HEK293T (cell line): ENCODE results near the gene NFAM1.

ENCODE experiments used
- CTCF ChIA-PET: fragments of 350-600 bp; formaldehyde crosslinking; extraction: SDS; loops from one replicate; lab custom pipeline; 2021; ENCODE audit warnings: antibody characterized with exemption, inconsistent platforms; lab: Yijun Ruan, JAX
- POLR2A ChIA-PET: fragments of 350-600 bp; formaldehyde crosslinking; extraction: SDS; loops from one replicate; lab custom pipeline; 2020; ENCODE audit warnings: antibody characterized with exemption, inconsistent platforms; lab: Yijun Ruan, JAX
- DNase-seq: peaks from one replicate; pipeline ENCODE4 v3.0.0; 2012; ENCODE audit warnings: mixed read lengths; ENCODE audit errors: extremely low spot score
- ARNT ChIP-seq: fragments of 450-650 bp; IDR thresholded peaks from 2 replicates; pipeline ENCODE4 v1.6.1; 2017; ENCODE audit warnings: mild to moderate bottlenecking
- BHLHE40 ChIP-seq: fragments of 450-650 bp; IDR thresholded peaks from 2 replicates; pipeline ENCODE4 v1.6.1; 2016; ENCODE audit warnings: mild to moderate bottlenecking, moderate library complexity, borderline replicate concordance
- CTBP1 ChIP-seq: fragments of 450-650 bp; IDR thresholded peaks from 2 replicates; pipeline ENCODE4 v1.6.1; 2016; ENCODE audit warnings: borderline replicate concordance
- ELF4 ChIP-seq: fragments of 450-650 bp; IDR thresholded peaks from 2 replicates; pipeline ENCODE4 v1.6.1; 2017; ENCODE audit warnings: antibody characterized with exemption
- FOXA1 ChIP-seq: fragments of 450-650 bp; IDR thresholded peaks from 2 replicates; pipeline ENCODE4 v1.6.1; 2016; ENCODE audit warnings: mild to moderate bottlenecking
- FOXK2 ChIP-seq: fragments of 450-650 bp; IDR thresholded peaks from 2 replicates; pipeline ENCODE4 v1.6.1; 2016; ENCODE audit warnings: mild to moderate bottlenecking
- FOXM1 ChIP-seq: fragments of 450-650 bp; IDR thresholded peaks from 2 replicates; pipeline ENCODE4 v1.6.1; 2017; ENCODE audit warnings: mild to moderate bottlenecking, borderline replicate concordance
- HDGF ChIP-seq: fragments of 450-650 bp; IDR thresholded peaks from 2 replicates; pipeline ENCODE4 v1.6.1; 2017; ENCODE audit warnings: antibody characterized with exemption, borderline replicate concordance
- L3MBTL2 ChIP-seq: fragments of 450-650 bp; conservative IDR thresholded peaks from 2 replicates; pipeline ENCODE4 v1.6.1; 2016; ENCODE audit warnings: mild to moderate bottlenecking
- LEF1 ChIP-seq: fragments of 450-650 bp; IDR thresholded peaks from 2 replicates; pipeline ENCODE4 v1.6.1; 2017; ENCODE audit warnings: mild to moderate bottlenecking, borderline replicate concordance
- NFRKB ChIP-seq: fragments of 450-650 bp; IDR thresholded peaks from 2 replicates; pipeline ENCODE4 v1.6.1; 2016; ENCODE audit warnings: mild to moderate bottlenecking, moderate library complexity
- SP1 ChIP-seq: fragments of 450-650 bp; IDR thresholded peaks from 2 replicates; pipeline ENCODE4 v1.6.1; 2017
- SUZ12 ChIP-seq: fragments of 450-650 bp; IDR thresholded peaks from 2 replicates; pipeline ENCODE4 v1.6.1; 2016; ENCODE audit warnings: mild to moderate bottlenecking
- TARDBP ChIP-seq: fragments of 450-650 bp; IDR thresholded peaks from 2 replicates; pipeline ENCODE4 v1.6.1; 2016
- ZNF384 ChIP-seq: fragments of 450-650 bp; IDR thresholded peaks from 2 replicates; pipeline ENCODE4 v1.6.1; 2016
- TF ChIP-seq, protein P1 (sequence below): fragments of 450-650 bp; IDR thresholded peaks from 2 replicates; pipeline ENCODE4 v1.6.1; 2016

NFAM1 gene

DNA sequence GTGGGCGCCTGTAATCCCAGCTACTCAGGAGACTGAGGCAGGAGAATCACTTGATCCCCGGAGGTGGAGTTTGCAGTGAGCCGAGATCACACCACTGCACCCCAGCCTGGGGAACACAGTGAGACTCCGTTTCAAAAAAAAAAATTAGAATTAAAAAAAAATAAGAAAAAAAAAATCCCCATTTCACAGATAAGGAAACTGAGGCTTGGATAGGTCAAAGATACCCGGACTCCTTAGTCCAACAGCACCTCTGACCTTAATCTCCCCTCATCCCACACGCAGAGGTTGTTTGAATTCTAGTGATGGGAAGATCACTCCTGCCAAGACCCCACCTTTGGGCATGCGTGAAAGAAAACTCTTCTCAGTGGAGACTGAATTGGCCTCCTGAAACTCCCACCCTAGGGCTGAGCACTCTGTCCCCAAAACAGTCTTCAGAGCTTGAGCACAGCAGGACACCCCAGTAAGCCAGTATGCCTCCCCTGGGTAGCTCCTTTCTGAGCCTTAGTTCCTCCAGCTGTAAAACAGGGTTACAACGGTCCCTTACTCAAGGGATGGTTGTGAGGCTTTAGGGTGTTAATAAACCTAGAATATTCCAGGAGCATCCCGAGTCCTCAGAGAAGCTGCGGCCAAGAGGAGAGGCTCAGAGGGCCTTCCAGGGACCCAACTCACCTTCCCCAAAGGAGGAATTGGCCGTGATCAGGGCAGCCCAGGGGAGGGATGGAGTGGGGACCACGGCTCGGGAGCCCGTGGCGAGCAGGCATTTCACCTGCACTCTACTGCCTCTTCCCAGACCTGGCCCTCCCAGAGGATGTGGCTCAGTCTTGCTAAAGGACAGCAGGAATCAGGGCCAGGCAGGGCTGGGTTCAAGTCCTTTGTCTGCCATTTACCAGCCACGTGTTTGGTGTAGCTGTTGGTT is 73.3 kb downstream of the NFAM1 start:
- POLR2A ChIA-PET = interaction anchor here (1.2 to 4.3 kb wide), 2 partner anchors 10 to 13 kb away, joined by 3 to 20 read pairs; no protein-coding TSS in a partner anchor
- no peak for DNase-seq
- TF ChIP-seq SUZ12 (no peak), NFRKB (no peak), ZNF384 (no peak), BHLHE40 (no peak), ELF4 (no peak), FOXK2 (no peak), ARNT (no peak), FOXA1 (no peak), CTBP1 (no peak), HDGF (no peak), SP1 (no peak), TARDBP (no peak)
- TF ChIP-seq, protein P1, sequence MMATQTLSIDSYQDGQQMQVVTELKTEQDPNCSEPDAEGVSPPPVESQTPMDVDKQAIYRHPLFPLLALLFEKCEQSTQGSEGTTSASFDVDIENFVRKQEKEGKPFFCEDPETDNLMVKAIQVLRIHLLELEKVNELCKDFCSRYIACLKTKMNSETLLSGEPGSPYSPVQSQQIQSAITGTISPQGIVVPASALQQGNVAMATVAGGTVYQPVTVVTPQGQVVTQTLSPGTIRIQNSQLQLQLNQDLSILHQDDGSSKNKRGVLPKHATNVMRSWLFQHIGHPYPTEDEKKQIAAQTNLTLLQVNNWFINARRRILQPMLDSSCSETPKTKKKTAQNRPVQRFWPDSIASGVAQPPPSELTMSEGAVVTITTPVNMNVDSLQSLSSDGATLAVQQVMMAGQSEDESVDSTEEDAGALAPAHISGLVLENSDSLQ = no peak
- CTCF ChIA-PET = interaction anchor here (2.2 kb wide), 1 partner anchor 85 kb away, joined by 6 read pairs; no protein-coding TSS in a partner anchor

DNA sequence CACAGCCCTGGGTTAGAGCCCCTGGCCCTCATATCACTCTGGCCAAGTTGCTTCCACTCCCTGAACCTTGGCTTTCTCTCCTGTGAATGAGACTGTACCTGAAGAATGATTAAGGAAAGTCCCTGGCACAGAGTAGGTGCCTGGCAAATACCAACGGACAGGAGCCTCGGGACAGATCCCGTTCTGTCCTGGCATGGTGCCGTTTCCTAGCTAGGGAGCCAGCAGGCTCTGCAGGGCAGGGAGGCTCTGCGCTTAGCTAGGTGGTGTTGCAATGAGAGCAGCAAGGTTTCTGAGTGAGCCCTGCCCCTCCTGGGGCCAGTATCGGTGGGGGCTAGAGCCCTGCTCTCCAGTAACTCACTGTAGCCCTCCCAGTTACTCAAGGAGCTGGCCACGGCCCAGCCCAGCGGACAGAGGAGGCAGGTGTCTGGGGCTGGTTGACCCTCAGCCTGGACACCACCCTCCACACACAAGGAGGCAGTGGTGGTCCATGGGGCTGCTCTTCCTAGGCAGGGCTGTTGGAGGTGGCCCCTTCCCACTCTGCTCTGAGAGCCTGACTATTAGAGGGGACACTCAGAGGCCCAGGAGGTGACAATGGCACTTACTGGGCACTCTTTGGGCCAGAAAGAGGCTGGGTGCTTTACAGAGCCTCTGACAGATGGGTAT is 74.4 kb downstream of the NFAM1 start:
- no peak for TF ChIP-seq TARDBP
- TF ChIP-seq LEF1 = no peak
- no peak for TF ChIP-seq FOXA1
- no peak for TF ChIP-seq L3MBTL2
- TF ChIP-seq HDGF = no peak
- TF ChIP-seq FOXM1 = no peak
- TF ChIP-seq SP1 = no peak
- TF ChIP-seq SUZ12 = no peak
- no peak for TF ChIP-seq FOXK2
- no peak for TF ChIP-seq ARNT
- no peak for TF ChIP-seq BHLHE40
- TF ChIP-seq CTBP1 = no peak
- TF ChIP-seq ZNF384 = no peak
- TF ChIP-seq NFRKB = no peak
- no peak for TF ChIP-seq ELF4
- TF ChIP-seq, protein P1 = no peak
- ChIA-PET CTCF (no interaction called here), POLR2A (interaction anchor here (1.2 to 4.3 kb wide), 2 partner anchors 11 to 12 kb away, joined by 3 to 20 read pairs; no protein-coding TSS in a partner anchor)
- no peak for DNase-seq

DNA sequence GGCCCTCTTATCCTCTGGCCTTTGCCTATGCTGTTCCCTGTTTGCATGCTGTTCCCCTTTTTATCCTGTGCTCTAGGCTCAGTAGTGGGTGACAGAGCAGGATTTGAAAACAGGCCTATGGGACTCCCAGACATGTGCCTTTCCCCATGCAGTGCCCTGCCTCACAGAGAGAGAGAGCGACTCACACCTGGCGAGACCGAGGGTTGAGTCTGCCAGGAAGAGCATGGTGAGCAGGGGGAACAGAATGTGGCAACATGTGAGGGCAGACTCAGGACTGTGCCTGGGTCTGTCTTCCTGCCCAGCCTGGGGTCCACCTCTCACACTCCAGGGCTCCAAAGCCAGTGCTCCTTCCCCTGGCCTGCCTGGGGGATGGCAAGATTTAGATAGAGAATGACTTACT is 75.0 kb downstream of the NFAM1 start:
- DNase-seq = no peak
- no peak for TF ChIP-seq NFRKB
- TF ChIP-seq CTBP1 = no peak
- no peak for TF ChIP-seq LEF1
- no peak for TF ChIP-seq TARDBP
- POLR2A ChIA-PET = interaction anchor here (4.3 kb wide), 1 partner anchor 12 kb away, joined by 20 read pairs; no protein-coding TSS in a partner anchor
- CTCF ChIA-PET = no interaction called here

DNA sequence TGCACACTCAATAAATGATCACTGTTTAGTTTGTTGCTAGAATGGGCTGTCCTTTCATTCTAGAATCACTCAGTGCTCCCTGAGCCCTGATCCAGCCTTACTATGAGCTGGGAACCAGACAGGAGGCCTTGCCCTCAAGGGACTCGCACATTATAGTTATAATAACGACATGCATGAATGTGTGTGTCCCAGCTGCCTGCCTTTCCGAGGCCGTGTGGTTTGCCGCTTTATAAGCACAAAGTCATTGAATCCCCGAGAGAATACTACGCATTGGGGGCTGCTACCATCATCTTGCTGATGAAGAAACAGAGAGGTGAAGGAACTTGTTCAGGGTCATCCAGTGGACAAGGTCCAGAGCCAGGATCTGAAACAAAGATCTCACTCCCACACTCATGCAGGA is 75.7 kb downstream of the NFAM1 start:
- CTCF ChIA-PET = no interaction called here
- DNase-seq = no peak
- POLR2A ChIA-PET = interaction anchor here (4.3 kb wide), 1 partner anchor 12 kb away, joined by 20 read pairs; no protein-coding TSS in a partner anchor
- TF ChIP-seq ARNT (no peak), LEF1 (no peak), FOXA1 (no peak), SUZ12 (no peak), FOXM1 (no peak), TARDBP (no peak), L3MBTL2 (no peak), ZNF384 (no peak), CTBP1 (no peak), SP1 (no peak)
- TF ChIP-seq, protein P1 = no peak

DNA sequence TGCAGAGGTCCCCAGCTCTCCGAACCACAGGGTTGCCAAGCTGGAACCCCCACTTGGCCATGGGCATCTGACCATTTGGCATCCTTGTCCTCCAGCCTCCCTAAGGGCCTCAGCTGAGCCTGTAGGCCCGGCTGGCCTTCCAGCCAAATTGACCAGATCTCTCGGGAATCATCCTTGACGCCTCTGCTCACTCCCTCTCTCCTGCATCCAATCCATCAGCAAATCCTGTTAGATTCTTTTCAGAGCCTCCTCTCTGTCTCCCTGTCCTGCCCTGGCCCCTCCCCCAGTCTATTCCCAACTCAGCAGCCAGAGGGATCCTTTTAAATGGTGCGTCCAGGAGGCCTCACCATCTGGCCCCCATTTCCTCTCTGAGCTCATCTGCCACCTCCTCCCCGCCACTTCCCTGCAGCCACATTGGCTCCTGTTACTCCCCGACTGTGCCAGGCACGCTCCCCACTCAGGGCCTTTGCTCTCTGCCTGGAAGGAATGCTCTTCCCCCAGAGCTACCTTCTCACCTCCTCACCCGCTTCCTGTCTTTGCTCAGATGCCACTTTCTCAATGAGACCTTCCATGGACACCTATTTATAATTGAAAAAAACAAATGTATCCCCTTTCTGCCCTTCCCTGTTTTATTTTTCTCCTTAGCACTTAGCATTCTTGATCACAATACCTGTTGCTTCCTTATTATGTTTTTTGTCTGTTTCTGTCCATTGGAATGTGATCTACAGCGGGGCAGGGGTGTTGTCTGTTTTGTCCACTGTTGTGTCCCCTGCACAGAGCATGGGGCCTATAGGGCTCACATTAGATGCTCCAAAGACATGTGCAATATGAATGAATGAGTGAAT is 78.1 kb downstream of the NFAM1 start:
- no peak for DNase-seq
- ChIA-PET CTCF (interaction anchor here (0.6 kb wide), 2 partner anchors 10 to 46 kb away, joined by 3 to 4 read pairs; no protein-coding TSS in a partner anchor), POLR2A (interaction anchor here (1.0 kb wide), 2 partner anchors 9 to 23 kb away, joined by 3 read pairs; no protein-coding TSS in a partner anchor)
- TF ChIP-seq SUZ12 (no peak), FOXA1 (no peak), LEF1 (no peak), CTBP1 (no peak), ELF4 (no peak), TARDBP (no peak), ARNT (no peak), SP1 (no peak), FOXM1 (no peak), FOXK2 (no peak), BHLHE40 (no peak), NFRKB (no peak), HDGF (no peak), L3MBTL2 (no peak)
- TF ChIP-seq, protein P1 = no peak
